Ovary (tissue), 3 donors: ENCODE data around the gene COG3.

ENCODE experiments used
- EP300 ChIP-seq: sonication (generic); formaldehyde crosslinking; IDR thresholded peaks from one replicate; pipeline ENCODE4 v1.6.1; 2017; ENCODE audit warnings: antibody characterized with exemption
- POLR2A ChIP-seq: fragments of 450-650 bp; IDR thresholded peaks from one replicate; pipeline ENCODE4 v1.6.1; 2017; ENCODE audit warnings: antibody characterized with exemption, mild to moderate bottlenecking, moderate library complexity
- TF ChIP-seq, protein P1 (sequence below), 3 donors: fragments of 450-650 bp in 2 of 3; fragments of 200-600 bp in 1 of 3; IDR thresholded peaks; one replicate each; pipeline versions ENCODE4 v1.5.1 to v1.8.0; 2016 to 2022; ENCODE audit warnings: antibody characterized with exemption in 3 of 3, mild to moderate bottlenecking in 1 of 3
- donor health status: DM: no; HTN: no; CAD: no.

DNA sequence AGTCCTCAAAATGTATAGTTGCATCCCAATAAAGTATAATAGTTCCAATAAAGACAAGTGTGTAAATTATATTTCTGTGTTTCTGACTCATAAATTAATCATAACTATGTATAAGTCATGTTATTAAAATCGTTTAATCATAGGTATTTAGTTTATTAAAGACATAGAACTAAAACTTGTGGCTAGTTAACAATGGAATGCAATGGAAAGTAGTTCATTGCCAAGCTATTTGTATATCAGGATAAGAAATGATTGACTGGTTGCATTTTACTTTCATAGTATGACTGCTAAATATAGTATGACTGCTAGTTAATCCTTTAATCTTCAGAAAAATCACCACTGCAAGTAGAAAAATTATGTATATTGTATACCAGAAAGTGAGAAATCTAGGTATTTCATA lies 16.9 kb downstream of the COG3 start:
- TF ChIP-seq, protein P1, sequence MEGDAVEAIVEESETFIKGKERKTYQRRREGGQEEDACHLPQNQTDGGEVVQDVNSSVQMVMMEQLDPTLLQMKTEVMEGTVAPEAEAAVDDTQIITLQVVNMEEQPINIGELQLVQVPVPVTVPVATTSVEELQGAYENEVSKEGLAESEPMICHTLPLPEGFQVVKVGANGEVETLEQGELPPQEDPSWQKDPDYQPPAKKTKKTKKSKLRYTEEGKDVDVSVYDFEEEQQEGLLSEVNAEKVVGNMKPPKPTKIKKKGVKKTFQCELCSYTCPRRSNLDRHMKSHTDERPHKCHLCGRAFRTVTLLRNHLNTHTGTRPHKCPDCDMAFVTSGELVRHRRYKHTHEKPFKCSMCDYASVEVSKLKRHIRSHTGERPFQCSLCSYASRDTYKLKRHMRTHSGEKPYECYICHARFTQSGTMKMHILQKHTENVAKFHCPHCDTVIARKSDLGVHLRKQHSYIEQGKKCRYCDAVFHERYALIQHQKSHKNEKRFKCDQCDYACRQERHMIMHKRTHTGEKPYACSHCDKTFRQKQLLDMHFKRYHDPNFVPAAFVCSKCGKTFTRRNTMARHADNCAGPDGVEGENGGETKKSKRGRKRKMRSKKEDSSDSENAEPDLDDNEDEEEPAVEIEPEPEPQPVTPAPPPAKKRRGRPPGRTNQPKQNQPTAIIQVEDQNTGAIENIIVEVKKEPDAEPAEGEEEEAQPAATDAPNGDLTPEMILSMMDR (IDR thresholded peaks at IDR 0.05), result no peak
- TF ChIP-seq POLR2A (no peak), EP300 (no peak)
